H1 (cell line): ENCODE data around the gene ACAD11. TPM values are rescaled to one million over a fixed set of nuclear protein-coding genes. Genes with fewer than 3 reads are reported as not detected.

ENCODE experiments used
- CTCF ChIP-seq, 3 experiments: IDR thresholded peaks; 1 replicate in 2 of 3; 2 replicates in 1 of 3; pipeline versions ENCODE4 v1.5.1 to v1.6.1; 2011; ENCODE audit warnings: low read length in 3 of 3, mild to moderate bottlenecking in 3 of 3, inconsistent platforms in 2 of 3, low read depth in 1 of 3, moderate library complexity in 1 of 3; ENCODE audit not compliant: insufficient read depth in 1 of 3; ENCODE audit errors: control extremely low read depth in 1 of 3
- polyA plus RNA-seq, 7 experiments: library from polyadenylated mRNA; depleted of rRNA in 3 of 7; stranded (reverse) in 5 of 7; unstranded in 2 of 7; fragments of >200 nt in 5 of 7; fragments of 200-250 nt in 2 of 7; gene quantifications; 1 replicate in 5 of 7; 2 replicates in 1 of 7; 4 replicates in 1 of 7; pipeline versions ENCODE4 v1.2.1 to v1.2.3, GENCODE V29; 2011 to 2013; ENCODE audit warnings: missing spikeins in 2 of 7, mixed read lengths in 2 of 7
- total RNA-seq: library from RNA; stranded (reverse); fragmentation: NEBNext Ultra II Directional; extraction: Animal tissue kit (Norgen Biotek cat#: 25700); gene quantifications from 2 replicates; pipeline ENCODE4 v1.2.1, GENCODE V29; 2021

Gene ACAD11
- total and polyA plus RNA-seq, 2 of the 8 experiments (the other 6 are each of a cell fraction or from before 2014, with no cell fraction given), result 5.5 to 11.0 TPM

GRCh38 chr3:132655471-132655870, 4.1 kb downstream of the ACAD11 start (continued):
- no peak for TF ChIP-seq CTCF (IDR thresholded peaks at IDR 0.05; ENCODE audit: control extremely low read depth in 1 of 3, insufficient read depth in 1 of 3, low read depth in 1 of 3, low read length in 3 of 3)
